Thoracic aorta (tissue), 2 donors: ENCODE data around the gene LZTR1. TPM values are rescaled to one million over a fixed set of nuclear protein-coding genes. Genes with fewer than 3 reads are reported as not detected.

Experiments used
- ATAC-seq: fragments of 150-250 bp; one replicate; pipeline ENCODE4 v1.8.0; 2017; ENCODE audit warnings: low read depth; ENCODE audit not compliant: insufficient number of reproducible peaks, low FRiP score
- DNase-seq: peaks from one replicate; pipeline ENCODE4 v3.0.0-alpha.2; 2020; ENCODE audit warnings: low spot score
- H3K27ac ChIP-seq, 2 donors: fragments of 200-600 bp; sonication (generic); 1 replicate in 1 of 2; 2 replicates in 1 of 2; pipeline ENCODE4 v1.5.1; 2016; ENCODE audit warnings: mild to moderate bottlenecking in 2 of 2, moderate library complexity in 2 of 2
- H3K27me3 ChIP-seq: fragments of 200-600 bp; sonication (generic); replicated peaks from 2 replicates; pipeline ENCODE4 v1.6.0; 2016; ENCODE audit warnings: mild to moderate bottlenecking; ENCODE audit not compliant: insufficient read depth
- H3K36me3 ChIP-seq: fragments of 200-600 bp; sonication (generic); one replicate; pipeline ENCODE4 v1.5.1; 2016
- H3K4me1 ChIP-seq, 2 donors: fragments of 200-600 bp; sonication (generic); 1 replicate in 1 of 2; 2 replicates in 1 of 2; pipeline versions ENCODE4 v1.5.1 to v1.6.0; 2016; ENCODE audit warnings: low read depth in 2 of 2, mild to moderate bottlenecking in 1 of 2; ENCODE audit not compliant: control insufficient read depth in 1 of 2
- H3K4me3 ChIP-seq: fragments of 200-600 bp; sonication (generic); 2 replicates; pipeline ENCODE4 v1.5.1; 2016; ENCODE audit warnings: mild to moderate bottlenecking
- H3K9me3 ChIP-seq: fragments of 200-600 bp; sonication (generic); 2 replicates; pipeline ENCODE4 v1.5.1; 2016
- CTCF ChIP-seq: fragments of 200-600 bp; sonication (generic); IDR thresholded peaks from one replicate; pipeline ENCODE4 v1.5.1; 2019; ENCODE audit warnings: antibody characterized with exemption
- total RNA-seq, 2 donors: library from RNA; depleted of rRNA; stranded (reverse); fragments of >200 nt; gene quantifications; one replicate each; pipeline versions ENCODE4 v1.1.0 to v1.2.3, GENCODE V29; 2016

Gene LZTR1
- total RNA-seq, 2 donors from 2014 or later: 96.2 to 105 TPM

GRCh38 chr22:20992056-20992442 is 10.0 kb downstream of the LZTR1 start:
- H3K27ac ChIP-seq: no peak overlapping the region
- no peak for DNase-seq
- H3K4me1 ChIP-seq: no peaks in the 10 kb centered on the region
- TF ChIP-seq CTCF: no peak
- H3K36me3 ChIP-seq: peaks cover 50% of the 10 kb centered on the region
- H3K27me3 ChIP-seq: no peaks in the 10 kb centered on the region
- H3K4me3 ChIP-seq: no peak overlapping the region
- no peak for ATAC-seq
- no peaks in the 10 kb centered on the region for H3K9me3 ChIP-seq

- ATAC-seq: no peak
- peaks cover 49% of the 10 kb centered on the region for H3K36me3 ChIP-seq
These were observed 10.6 kb downstream of the LZTR1 start for GRCh38 chr22:20992456-20993303.

GRCh38 chr22:20993304-20994127 is 11.4 kb downstream of the LZTR1 start:
- no peaks in the 10 kb centered on the region for H3K4me1 ChIP-seq
- DNase-seq (no peak), ATAC-seq (no peak)
- no peaks in the 10 kb centered on the region for H3K27me3 ChIP-seq
- TF ChIP-seq CTCF: no peak
- H3K9me3 ChIP-seq: no peaks in the 10 kb centered on the region
- no peak overlapping the region for H3K4me3 ChIP-seq
- H3K36me3 ChIP-seq: peaks cover 46% of the 10 kb centered on the region
- no peak overlapping the region for H3K27ac ChIP-seq

More at GRCh38 chr22:20992456-20993303, 10.6 kb downstream of the LZTR1 start:
- no peak for DNase-seq
- Histone ChIP-seq H3K9me3 (no peaks in the 10 kb centered on the region), H3K27me3 (no peaks in the 10 kb centered on the region), H3K4me3 (no peak overlapping the region), H3K4me1 (no peaks in the 10 kb centered on the region), H3K27ac (no peak overlapping the region)
- no peak for TF ChIP-seq CTCF

- no peak for ATAC-seq
- DNase-seq: no peak
- no peak for TF ChIP-seq CTCF
- Histone ChIP-seq H3K4me3 (no peak overlapping the region), H3K27ac (no peak overlapping the region), H3K4me1 (peaks cover 0 to 1% of the 10 kb centered on the region in 2 donors), H3K9me3 (no peaks in the 10 kb centered on the region), H3K27me3 (no peaks in the 10 kb centered on the region), H3K36me3 (peaks cover 49% of the 10 kb centered on the region)
These were observed 12.2 kb downstream of the LZTR1 start for GRCh38 chr22:20994128-20994901.

- DNase-seq (no peak), ATAC-seq (no peak)
- H3K36me3 ChIP-seq: peaks cover 55% of the 10 kb centered on the region
- no peak for TF ChIP-seq CTCF
- H3K27me3 ChIP-seq: no peaks in the 10 kb centered on the region
- peaks cover 2 to 7% of the 10 kb centered on the region in 2 donors for H3K4me1 ChIP-seq
- no peaks in the 10 kb centered on the region for H3K9me3 ChIP-seq
- no peak overlapping the region for H3K27ac ChIP-seq
- H3K4me3 ChIP-seq: no peak overlapping the region
These were observed 12.8 kb downstream of the LZTR1 start for GRCh38 chr22:20994902-20995241.
